ENCODE data around the gene CSE1L. TPM values are rescaled to one million over a fixed set of nuclear protein-coding genes. Genes with fewer than 3 reads are reported as not detected.

Gene CSE1L
- polyA plus RNA-seq, 1 of the 3 experiments (the other 2 are of a cell fraction) = 18.8 TPM

DNA sequence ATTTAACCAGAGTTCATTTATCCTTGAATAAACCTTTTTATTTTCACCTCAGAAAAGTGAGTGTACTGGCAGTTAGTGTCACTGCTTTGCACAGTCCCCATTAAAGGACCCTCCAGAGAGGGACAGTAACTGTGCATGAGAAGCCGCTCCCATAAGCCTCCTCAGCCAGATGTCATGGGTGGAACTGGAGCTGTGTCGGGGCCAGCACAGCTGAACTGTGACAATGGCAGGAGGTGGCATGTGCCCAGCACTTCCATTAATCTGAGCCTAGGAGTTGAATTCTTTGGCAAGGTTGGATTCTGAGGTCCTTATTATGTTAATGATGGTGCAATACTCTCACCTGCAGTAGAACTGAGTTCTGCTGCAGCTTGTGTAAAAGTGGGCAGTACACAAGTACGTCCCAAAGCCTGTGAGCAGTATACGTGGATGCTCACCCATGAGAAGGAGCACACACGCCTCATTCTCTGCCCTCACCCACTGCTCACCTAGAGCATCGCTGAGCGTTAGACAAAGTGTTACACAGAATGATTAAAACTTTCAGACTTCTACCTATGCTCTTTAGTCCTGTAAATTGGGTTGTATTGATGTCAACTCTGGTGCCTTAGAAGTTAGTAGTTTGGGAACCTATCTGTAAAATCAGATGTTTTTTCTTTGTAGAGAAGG lies 11.9 kb upstream of the CSE1L start:
- 100% methylated on average over 7 of the region's 7 CpGs for WGBS (ENCODE audit: low lambda C conversion rate)
- Histone ChIP-seq H3K4me3 (ENCODE audit: low read depth in 2 of 2, low read length in 1 of 2) (no peak overlapping the region), H3K79me2 (ENCODE audit: insufficient read depth) (no peaks in the 10 kb centered on the region), H4K20me1 (ENCODE audit: insufficient read depth) (no peaks in the 10 kb centered on the region), H3K9me2 (no peaks in the 10 kb centered on the region), H3K27ac (ENCODE audit: low read depth in 2 of 2, low read length in 1 of 2) (no peak overlapping the region), H3K9ac (no peak overlapping the region), H3K9me3 (no peaks in the 10 kb centered on the region), H3K4me1 (ENCODE audit: control insufficient read depth in 1 of 2, insufficient read depth in 2 of 2, low read depth in 1 of 2, low read length in 1 of 2) (0 out of 4 replicates have a peak, but pooled peaks cover 0 to under 1% of the 10 kb centered on the region in 2 experiments), H3K27me3 (ENCODE audit: insufficient read depth) (no peaks in the 10 kb centered on the region), H3K4me2 (no peak overlapping the region), H3K36me3 (replicated peaks in 1 of 2; ENCODE audit: control insufficient read depth in 1 of 2, insufficient read depth in 2 of 2, low read length in 1 of 2) (peaks cover 31% of the 10 kb centered on the region in 2 experiments), H3F3A (replicated peaks; ENCODE audit: insufficient read depth) (peaks cover 3% of the 10 kb centered on the region), H2AFZ (ENCODE audit: low read depth) (no peak overlapping the region)
- no peak for TF ChIP-seq NFIC (IDR thresholded peaks at IDR 0.05; ENCODE audit: borderline replicate concordance)
- TF ChIP-seq GATA2 (CRISPR knock-in tag; IDR thresholded peaks at IDR 0.05) = no peak
- TF ChIP-seq SIN3A (IDR thresholded peaks at IDR 0.05; ENCODE audit: borderline replicate concordance, low read depth, low read length) = no peak
- no peak for TF ChIP-seq RCOR1 (IDR thresholded peaks at IDR 0.05; ENCODE audit: low read length)
- TF ChIP-seq, protein P1, sequence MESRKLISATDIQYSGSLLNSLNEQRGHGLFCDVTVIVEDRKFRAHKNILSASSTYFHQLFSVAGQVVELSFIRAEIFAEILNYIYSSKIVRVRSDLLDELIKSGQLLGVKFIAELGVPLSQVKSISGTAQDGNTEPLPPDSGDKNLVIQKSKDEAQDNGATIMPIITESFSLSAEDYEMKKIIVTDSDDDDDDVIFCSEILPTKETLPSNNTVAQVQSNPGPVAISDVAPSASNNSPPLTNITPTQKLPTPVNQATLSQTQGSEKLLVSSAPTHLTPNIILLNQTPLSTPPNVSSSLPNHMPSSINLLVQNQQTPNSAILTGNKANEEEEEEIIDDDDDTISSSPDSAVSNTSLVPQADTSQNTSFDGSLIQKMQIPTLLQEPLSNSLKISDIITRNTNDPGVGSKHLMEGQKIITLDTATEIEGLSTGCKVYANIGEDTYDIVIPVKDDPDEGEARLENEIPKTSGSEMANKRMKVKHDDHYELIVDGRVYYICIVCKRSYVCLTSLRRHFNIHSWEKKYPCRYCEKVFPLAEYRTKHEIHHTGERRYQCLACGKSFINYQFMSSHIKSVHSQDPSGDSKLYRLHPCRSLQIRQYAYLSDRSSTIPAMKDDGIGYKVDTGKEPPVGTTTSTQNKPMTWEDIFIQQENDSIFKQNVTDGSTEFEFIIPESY (IDR thresholded peaks at IDR 0.05; ENCODE audit: borderline replicate concordance, low read depth) = no peak
- TF ChIP-seq SMC3 (IDR thresholded peaks at IDR 0.05; ENCODE audit: low read depth, low read length) = no peak
- no peak for TF ChIP-seq JUND (IDR thresholded peaks at IDR 0.05)
- TF ChIP-seq MXI1 (IDR thresholded peaks at IDR 0.05; ENCODE audit: low read depth, low read length) = no peak
- TF ChIP-seq TAF1 (IDR thresholded peaks at IDR 0.05; ENCODE audit: borderline replicate concordance, low read depth, low read length) = no peak
- TF ChIP-seq RAD21 (IDR thresholded peaks at IDR 0.05; ENCODE audit: low read length) = no peak
- TF ChIP-seq, protein P2, sequence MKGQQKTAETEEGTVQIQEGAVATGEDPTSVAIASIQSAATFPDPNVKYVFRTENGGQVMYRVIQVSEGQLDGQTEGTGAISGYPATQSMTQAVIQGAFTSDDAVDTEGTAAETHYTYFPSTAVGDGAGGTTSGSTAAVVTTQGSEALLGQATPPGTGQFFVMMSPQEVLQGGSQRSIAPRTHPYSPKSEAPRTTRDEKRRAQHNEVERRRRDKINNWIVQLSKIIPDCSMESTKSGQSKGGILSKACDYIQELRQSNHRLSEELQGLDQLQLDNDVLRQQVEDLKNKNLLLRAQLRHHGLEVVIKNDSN (IDR thresholded peaks at IDR 0.05; ENCODE audit: borderline replicate concordance, low read depth) = no peak
- no peak for TF ChIP-seq YY1 (IDR thresholded peaks at IDR 0.05; ENCODE audit: low read depth)
- TF ChIP-seq, protein P3, sequence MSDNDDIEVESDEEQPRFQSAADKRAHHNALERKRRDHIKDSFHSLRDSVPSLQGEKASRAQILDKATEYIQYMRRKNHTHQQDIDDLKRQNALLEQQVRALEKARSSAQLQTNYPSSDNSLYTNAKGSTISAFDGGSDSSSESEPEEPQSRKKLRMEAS (IDR thresholded peaks at IDR 0.05; ENCODE audit: low read depth) = no peak
- no peak for TF ChIP-seq FOXJ3 (CRISPR knock-in tag; IDR thresholded peaks at IDR 0.05)
- no peak for TF ChIP-seq MEF2A (IDR thresholded peaks at IDR 0.05; ENCODE audit: borderline replicate concordance, low read depth)
- TF ChIP-seq EZH2phosphoT487 (IDR thresholded peaks at IDR 0.05; ENCODE audit: borderline replicate concordance, low read depth) = no peak
- TF ChIP-seq RXRA (IDR thresholded peaks at IDR 0.05; ENCODE audit: borderline replicate concordance, low read depth) = no peak
- no peak for TF ChIP-seq ELF1 (IDR thresholded peaks at IDR 0.05)
- TF ChIP-seq CHD2 (IDR thresholded peaks at IDR 0.05; ENCODE audit: low read length, partially characterized antibody) = no peak
- no peak for TF ChIP-seq TCF12 (IDR thresholded peaks at IDR 0.05)
- ChIA-PET POLR2A (no interaction called here), CTCF (interaction anchor here (1.1 kb wide), 1 partner anchor 211 kb away, joined by 3 read pairs; no protein-coding TSS in a partner anchor)
- DNase-seq = no peak

Data from SK-N-SH (cell line).